CD14-positive monocyte (primary cell): ENCODE data around the gene ZNF488. TPM values are rescaled to one million over a fixed set of nuclear protein-coding genes. Genes with fewer than 3 reads are reported as not detected.

Experiments used
- DNase-seq, 3 donors: peaks; one replicate each; pipeline ENCODE4 v3.0.0-alpha.2; 2011 to 2022
- H2AFZ ChIP-seq: 2 replicates; pipeline ENCODE4 v1.6.0; 2012; ENCODE audit warnings: mild to moderate bottlenecking, low read depth, low read length, inconsistent platforms; ENCODE audit not compliant: insufficient read depth, poor library complexity, severe bottlenecking
- H3K27ac ChIP-seq, 2 donors: 1 replicate in 1 of 2; 2 replicates in 1 of 2; pipeline ENCODE4 v1.5.1; 2012 to 2013; ENCODE audit warnings: low read length in 2 of 2, control low read depth in 1 of 2, inconsistent platforms in 1 of 2, low read depth in 1 of 2, mild to moderate bottlenecking in 1 of 2
- H3K27me3 ChIP-seq, 2 donors: one replicate each; pipeline versions ENCODE4 v1.6.0 to v1.6.1; 2011 to 2013; ENCODE audit warnings: low read length in 2 of 2; ENCODE audit not compliant: control insufficient read depth in 2 of 2, insufficient read depth in 2 of 2
- H3K36me3 ChIP-seq, 2 donors: replicated peaks in 1 of 2; 1 replicate in 1 of 2; 2 replicates in 1 of 2; pipeline versions ENCODE4 v1.5.1 to v1.6.1; 2012 to 2013; ENCODE audit warnings: low read length in 2 of 2, control low read depth in 1 of 2, inconsistent platforms in 1 of 2, mild to moderate bottlenecking in 1 of 2; ENCODE audit not compliant: insufficient read depth in 2 of 2, control insufficient read depth in 1 of 2
- H3K4me1 ChIP-seq, 2 donors: 1 replicate in 1 of 2; 2 replicates in 1 of 2; pipeline versions ENCODE4 v1.5.1 to v1.6.1; 2012 to 2013; ENCODE audit warnings: low read length in 2 of 2, control low read depth in 1 of 2, inconsistent platforms in 1 of 2, mild to moderate bottlenecking in 1 of 2, moderate library complexity in 1 of 2; ENCODE audit not compliant: insufficient read depth in 2 of 2, control insufficient read depth in 1 of 2
- H3K4me2 ChIP-seq: replicated peaks from 2 replicates; pipeline ENCODE3; 2012; ENCODE audit warnings: low read length, moderate library complexity, mild to moderate bottlenecking; ENCODE audit not compliant: poor library complexity, severe bottlenecking; ENCODE audit errors: extremely low read depth
- H3K4me3 ChIP-seq, 3 experiments: fragments of 200-600 bp in 1 of 3; sonication (generic) in 1 of 3; replicated peaks in 1 of 3; 1 replicate in 2 of 3; 2 replicates in 1 of 3; pipeline ENCODE4 v1.5.1; 2011 to 2013; ENCODE audit warnings: low read length in 3 of 3, mild to moderate bottlenecking in 3 of 3, control low read depth in 2 of 3, low read depth in 2 of 3, inconsistent platforms in 1 of 3, moderate library complexity in 1 of 3
- H3K79me2 ChIP-seq: 2 replicates; pipeline ENCODE4 v1.6.0; 2012; ENCODE audit warnings: mild to moderate bottlenecking, control low read depth, inconsistent platforms, low read length, moderate library complexity; ENCODE audit not compliant: insufficient read depth
- H3K9ac ChIP-seq: 2 replicates; pipeline ENCODE4 v1.6.0; 2017; ENCODE audit warnings: low read length, mild to moderate bottlenecking; ENCODE audit not compliant: insufficient read depth, poor library complexity, severe bottlenecking
- H3K9me3 ChIP-seq, 2 donors: replicated peaks in 1 of 2; 1 replicate in 1 of 2; 2 replicates in 1 of 2; pipeline versions ENCODE4 v1.5.1 to v1.6.1; 2012 to 2013; ENCODE audit warnings: low read length in 2 of 2, control low read depth in 1 of 2; ENCODE audit not compliant: control insufficient read depth in 1 of 2, insufficient read depth in 1 of 2
- H4K20me1 ChIP-seq: 2 replicates; pipeline ENCODE4 v1.6.0; 2012; ENCODE audit warnings: mild to moderate bottlenecking, low read length, control low read depth, moderate library complexity; ENCODE audit not compliant: insufficient read depth
- H3K27ac Mint-ChIP-seq, 7 donors: one replicate each; pipeline ENCODE4 v1.8.0; 2020; ENCODE audit warnings: mild to moderate bottlenecking in 7 of 7, mixed read lengths in 7 of 7, moderate library complexity in 6 of 7, inconsistent platforms in 2 of 7
- H3K27me3 Mint-ChIP-seq, 3 donors: one replicate each; pipeline ENCODE4 v1.8.0; 2021 to 2022; ENCODE audit warnings: low read depth in 3 of 3, mild to moderate bottlenecking in 3 of 3, mixed read lengths in 3 of 3, moderate library complexity in 3 of 3, inconsistent platforms in 1 of 3
- H3K36me3 Mint-ChIP-seq, 2 donors: one replicate each; pipeline ENCODE4 v1.8.0; 2020; ENCODE audit warnings: mixed read lengths in 2 of 2, inconsistent platforms in 1 of 2, mild to moderate bottlenecking in 1 of 2
- H3K4me1 Mint-ChIP-seq: one replicate; pipeline ENCODE4 v1.8.0; 2020; ENCODE audit warnings: mild to moderate bottlenecking, mixed read lengths
- H3K4me3 Mint-ChIP-seq, 2 donors: one replicate each; pipeline ENCODE4 v1.8.0; 2020; ENCODE audit warnings: mild to moderate bottlenecking in 2 of 2, mixed read lengths in 2 of 2, moderate library complexity in 1 of 2
- H3K9me3 Mint-ChIP-seq, 7 donors: one replicate each; pipeline ENCODE4 v1.8.0; 2020 to 2022; ENCODE audit warnings: mixed read lengths in 7 of 7, mild to moderate bottlenecking in 6 of 7, moderate library complexity in 6 of 7, inconsistent platforms in 2 of 7
- WGBS: methylation state at CpG from one replicate; pipeline ENCODE4 v1.1.5; 2013; ENCODE audit warnings: missing lambda C conversion rate; ENCODE audit not compliant: insufficient coverage; 5-methylcytosine and 5-hydroxymethylcytosine counted together
- intact Hi-C, 2 donors: fragments of 100-400 bp; cut with micrococcal nuclease; formaldehyde crosslinking; loops; one replicate each; pipeline versions ENCODE4 v1.15.0 to v1.15.1; 2023
- polyA plus RNA-seq, 3 donors: library from polyadenylated mRNA; depleted of rRNA in 1 of 3; unstranded in 2 of 3; stranded (reverse) in 1 of 3; fragments of 300-500 nt in 2 of 3; fragments of >200 nt in 1 of 3; fragmentation: Illumina TruSeq in 2 of 3; gene quantifications; 1 replicate in 2 of 3; 2 replicates in 1 of 3; pipeline ENCODE4 v1.2.3, GENCODE V29; 2012 to 2021
- TF ChIP-seq, protein P1 (sequence below): fragments of 200-600 bp; IDR thresholded peaks from one replicate; pipeline ENCODE4 v1.8.0; 2022; ENCODE audit warnings: antibody characterized with exemption, mild to moderate bottlenecking

The ZNF488 gene
- polyA plus RNA-seq, 3 donors = not detected

- Histone ChIP-seq H3K79me2 (no peaks in the 10 kb centered on the region), H3K36me3 (no peaks in the 10 kb centered on the region), H3K4me3 (no peak overlapping the region), H3K9ac (no peak overlapping the region), H3K27me3 (no peaks in the 10 kb centered on the region), H4K20me1 (no peaks in the 10 kb centered on the region), H3K9me3 (no peaks in the 10 kb centered on the region), H3K27ac (no peak overlapping the region), H3K4me1 (no peaks in the 10 kb centered on the region), H2AFZ (no peak overlapping the region), H3K4me2 (no peak overlapping the region)
- H3K4me1 Mint-ChIP-seq = no peaks in the 10 kb centered on the region
- intact Hi-C loops = no loop called here
- peaks cover 3 to 6% (median 6%) of the 10 kb centered on the region in 3 donors for H3K27me3 Mint-ChIP-seq
- TF ChIP-seq, protein P1, sequence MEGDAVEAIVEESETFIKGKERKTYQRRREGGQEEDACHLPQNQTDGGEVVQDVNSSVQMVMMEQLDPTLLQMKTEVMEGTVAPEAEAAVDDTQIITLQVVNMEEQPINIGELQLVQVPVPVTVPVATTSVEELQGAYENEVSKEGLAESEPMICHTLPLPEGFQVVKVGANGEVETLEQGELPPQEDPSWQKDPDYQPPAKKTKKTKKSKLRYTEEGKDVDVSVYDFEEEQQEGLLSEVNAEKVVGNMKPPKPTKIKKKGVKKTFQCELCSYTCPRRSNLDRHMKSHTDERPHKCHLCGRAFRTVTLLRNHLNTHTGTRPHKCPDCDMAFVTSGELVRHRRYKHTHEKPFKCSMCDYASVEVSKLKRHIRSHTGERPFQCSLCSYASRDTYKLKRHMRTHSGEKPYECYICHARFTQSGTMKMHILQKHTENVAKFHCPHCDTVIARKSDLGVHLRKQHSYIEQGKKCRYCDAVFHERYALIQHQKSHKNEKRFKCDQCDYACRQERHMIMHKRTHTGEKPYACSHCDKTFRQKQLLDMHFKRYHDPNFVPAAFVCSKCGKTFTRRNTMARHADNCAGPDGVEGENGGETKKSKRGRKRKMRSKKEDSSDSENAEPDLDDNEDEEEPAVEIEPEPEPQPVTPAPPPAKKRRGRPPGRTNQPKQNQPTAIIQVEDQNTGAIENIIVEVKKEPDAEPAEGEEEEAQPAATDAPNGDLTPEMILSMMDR = no peak
- H3K36me3 Mint-ChIP-seq = no peaks in the 10 kb centered on the region
- H3K9me3 Mint-ChIP-seq = peaks cover 0 to 1% (median 0%) of the 10 kb centered on the region in 7 donors
- H3K27ac Mint-ChIP-seq = no peak overlapping the region
- 85% methylated on average over 6 of the region's 6 CpGs for WGBS
- DNase-seq = no peak
- H3K4me3 Mint-ChIP-seq = no peak overlapping the region
These were observed 63.3 kb downstream of the ZNF488 start for GRCh38 chr10:47320812-47321211.

GRCh38 chr10:47319784-47320183 is 64.3 kb downstream of the ZNF488 start:
- Histone ChIP-seq H3K27ac (no peak overlapping the region), H3K4me2 (no peak overlapping the region), H3K79me2 (no peaks in the 10 kb centered on the region), H4K20me1 (no peaks in the 10 kb centered on the region), H3K9me3 (no peaks in the 10 kb centered on the region), H3K4me3 (no peak overlapping the region), H3K9ac (no peak overlapping the region), H2AFZ (no peak overlapping the region), H3K36me3 (no peaks in the 10 kb centered on the region), H3K4me1 (no peaks in the 10 kb centered on the region), H3K27me3 (no peaks in the 10 kb centered on the region)
- Mint-ChIP-seq H3K27ac (no peak overlapping the region), H3K9me3 (peaks cover 0 to 1% (median 0%) of the 10 kb centered on the region in 7 donors), H3K27me3 (peaks cover 3 to 6% (median 6%) of the 10 kb centered on the region in 3 donors), H3K4me3 (no peak overlapping the region), H3K36me3 (no peaks in the 10 kb centered on the region), H3K4me1 (no peaks in the 10 kb centered on the region)
- WGBS = 91% methylated on average over 5 of the region's 8 CpGs
- no peak for DNase-seq
- intact Hi-C loops = no loop called here
- TF ChIP-seq, protein P1 = no peak
